Muscle of arm (tissue), 12 donors: ENCODE results near the gene LCE1B. TPM values are rescaled to one million over a fixed set of nuclear protein-coding genes. Genes with fewer than 3 reads are reported as not detected.

Experiments
- DNase-seq: peaks from one replicate; pipeline ENCODE4 v3.0.0-alpha.2; 2013
- polyA plus RNA-seq, 12 donors: library from polyadenylated mRNA; unstranded; fragments of 120-200 nt; gene quantifications; one replicate each; pipeline ENCODE4 v1.2.1, GENCODE V29; 2013; ENCODE audit not compliant: insufficient read length in 12 of 12

LCE1B gene
- polyA plus RNA-seq, 12 donors = not detected

- DNase-seq = no peak
Measured at GRCh38 chr1:152860129-152860528, 48.4 kb downstream of the LCE1B start.

GRCh38 chr1:152861374-152861773 lies 49.6 kb downstream of the LCE1B start:
- DNase-seq = no peak

Other genes starting within 250 kb of the LCE1B start
- gene LCE3E, start 245.2 kb upstream of the LCE1B start, polyA plus RNA-seq = not detected
- not detected for gene LCE3D, start 231.5 kb upstream of the LCE1B start, polyA plus RNA-seq
- gene LCE3C, start 211.7 kb upstream of the LCE1B start, polyA plus RNA-seq = not detected
- not detected for gene LCE3B, start 198.2 kb upstream of the LCE1B start, polyA plus RNA-seq
- not detected for gene LCE3A, start 188.9 kb upstream of the LCE1B start, polyA plus RNA-seq
- gene LCE2D, start 148.6 kb upstream of the LCE1B start, polyA plus RNA-seq = not detected
- gene LCE2C, start 136.7 kb upstream of the LCE1B start, polyA plus RNA-seq = not detected
- gene LCE2B, start 125.8 kb upstream of the LCE1B start, polyA plus RNA-seq = not detected
- not detected for gene LCE2A, start 113.6 kb upstream of the LCE1B start, polyA plus RNA-seq
- gene LCE4A, start 103.8 kb upstream of the LCE1B start, polyA plus RNA-seq = not detected
- under 1 TPM in 1 of 12 donors, not detected in 11; 0.07 TPM for gene KPRP, start 53.9 kb upstream of the LCE1B start, polyA plus RNA-seq
- gene LCE1F, start 36.8 kb upstream of the LCE1B start, polyA plus RNA-seq = not detected
- not detected for gene LCE1E, start 25.7 kb upstream of the LCE1B start, polyA plus RNA-seq
- gene LCE1D, start 15.2 kb upstream of the LCE1B start, polyA plus RNA-seq = not detected
- not detected for gene LCE1C, start 5.3 kb upstream of the LCE1B start, polyA plus RNA-seq
- gene LCE1A, start 15.5 kb downstream of the LCE1B start, polyA plus RNA-seq = not detected
- not detected for gene LCE6A, start 30.9 kb downstream of the LCE1B start, polyA plus RNA-seq
- gene LCE7A, start 48.0 kb downstream of the LCE1B start, polyA plus RNA-seq = not detected
- gene SMCP, start 66.4 kb downstream of the LCE1B start, polyA plus RNA-seq = not detected
- 10 to 100 TPM in 2 of 12 donors, 1 to 10 TPM in 1, under 1 TPM in 2, not detected in 7; 0.08 to 36.1 (median 1.9) TPM for gene IVL, start 96.6 kb downstream of the LCE1B start, polyA plus RNA-seq
- gene SPRR5, start 135.2 kb downstream of the LCE1B start, polyA plus RNA-seq = not detected
- gene SPRR4, start 158.7 kb downstream of the LCE1B start, polyA plus RNA-seq = not detected
- gene SPRR1A, start 172.1 kb downstream of the LCE1B start, polyA plus RNA-seq = 1 to 10 TPM in 3 of 12 donors, not detected in 9; 1.5 to 3.9 (median 2.0) TPM
- 100 to 1,000 TPM in 1 of 12 donors, 10 to 100 TPM in 2, 1 to 10 TPM in 1, under 1 TPM in 1, not detected in 7; 0.97 to 142 (median 41.0) TPM for gene SPRR3, start 189.8 kb downstream of the LCE1B start, polyA plus RNA-seq
- 10 to 100 TPM in 1 of 12 donors, 1 to 10 TPM in 2, not detected in 9; 4.0 to 32.6 (median 8.2) TPM for gene SPRR1B, start 219.2 kb downstream of the LCE1B start, polyA plus RNA-seq
- gene SPRR2D, start 229.1 kb downstream of the LCE1B start, polyA plus RNA-seq = under 1 TPM in 1 of 12 donors, not detected in 11; 0.76 TPM
- gene SPRR2A, start 245.5 kb downstream of the LCE1B start, polyA plus RNA-seq = under 1 TPM in 1 of 12 donors, not detected in 11; 0.59 TPM